ENCODE data around the gene ZNF277.

DNA sequence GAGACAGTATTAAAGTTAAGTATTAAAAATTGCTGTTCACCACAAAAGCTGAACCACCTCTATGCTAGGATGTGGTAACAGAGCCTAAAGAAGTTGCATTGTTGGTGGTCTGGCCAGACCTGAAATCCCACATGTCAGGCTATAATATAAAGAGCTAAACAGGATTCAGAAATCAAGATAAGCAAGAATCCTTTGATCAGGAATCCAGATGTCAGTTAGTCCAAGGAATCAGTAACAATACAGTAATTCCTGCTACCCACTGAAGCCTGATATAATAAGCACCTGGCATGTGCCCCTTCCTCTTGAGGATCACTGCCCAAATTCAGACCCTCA is 48.9 kb downstream of the ZNF277 start:
- TF ChIP-seq, protein P1, sequence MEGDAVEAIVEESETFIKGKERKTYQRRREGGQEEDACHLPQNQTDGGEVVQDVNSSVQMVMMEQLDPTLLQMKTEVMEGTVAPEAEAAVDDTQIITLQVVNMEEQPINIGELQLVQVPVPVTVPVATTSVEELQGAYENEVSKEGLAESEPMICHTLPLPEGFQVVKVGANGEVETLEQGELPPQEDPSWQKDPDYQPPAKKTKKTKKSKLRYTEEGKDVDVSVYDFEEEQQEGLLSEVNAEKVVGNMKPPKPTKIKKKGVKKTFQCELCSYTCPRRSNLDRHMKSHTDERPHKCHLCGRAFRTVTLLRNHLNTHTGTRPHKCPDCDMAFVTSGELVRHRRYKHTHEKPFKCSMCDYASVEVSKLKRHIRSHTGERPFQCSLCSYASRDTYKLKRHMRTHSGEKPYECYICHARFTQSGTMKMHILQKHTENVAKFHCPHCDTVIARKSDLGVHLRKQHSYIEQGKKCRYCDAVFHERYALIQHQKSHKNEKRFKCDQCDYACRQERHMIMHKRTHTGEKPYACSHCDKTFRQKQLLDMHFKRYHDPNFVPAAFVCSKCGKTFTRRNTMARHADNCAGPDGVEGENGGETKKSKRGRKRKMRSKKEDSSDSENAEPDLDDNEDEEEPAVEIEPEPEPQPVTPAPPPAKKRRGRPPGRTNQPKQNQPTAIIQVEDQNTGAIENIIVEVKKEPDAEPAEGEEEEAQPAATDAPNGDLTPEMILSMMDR (IDR thresholded peaks at IDR 0.05; ENCODE audit: extremely low read depth in 1 of 2, insufficient read depth in 1 of 2, low read depth in 1 of 2, low read length in 2 of 2) = no peak
- TF ChIP-seq EZH2 (IDR thresholded peaks at IDR 0.05; ENCODE audit: borderline replicate concordance, low read depth, low read length, severe bottlenecking) = no peak
- TF ChIP-seq POLR2AphosphoS5 (IDR thresholded peaks at IDR 0.05; ENCODE audit: insufficient read depth, low read depth, low read length) = no peak

Measured in endothelial cell of umbilical vein (primary cell).